WI38 (cell line): ENCODE data around the gene NOL4L.

Experiments
- H3K4me3 ChIP-seq: 2 replicates; pipeline ENCODE4 v1.5.1; 2011; ENCODE audit warnings: low read depth, mild to moderate bottlenecking, control low read depth, low read length
- CTCF ChIP-seq: IDR thresholded peaks from 2 replicates; pipeline ENCODE4 v1.5.1; 2012; ENCODE audit warnings: low read depth, mild to moderate bottlenecking, control low read depth, low read length

The NOL4L gene

GRCh38 chr20:32608664-32609015 is 23.5 kb upstream of the NOL4L start:
- TF ChIP-seq CTCF = no peak

GRCh38 chr20:32607727-32608663 is 22.9 kb upstream of the NOL4L start:
- H3K4me3 ChIP-seq = no peak overlapping the region
- no peak for TF ChIP-seq CTCF

More at GRCh38 chr20:32608664-32609015, 23.5 kb upstream of the NOL4L start:
- no peak overlapping the region for H3K4me3 ChIP-seq

GRCh38 chr20:32607324-32607723 is 22.2 kb upstream of the NOL4L start:
- no peak for TF ChIP-seq CTCF
- H3K4me3 ChIP-seq = no peak overlapping the region

GRCh38 chr20:32606790-32607189 is 21.7 kb upstream of the NOL4L start:
- no peak for TF ChIP-seq CTCF
- no peak overlapping the region for H3K4me3 ChIP-seq

GRCh38 chr20:32606107-32606506 is 21.0 kb upstream of the NOL4L start:
- no peak for TF ChIP-seq CTCF
- no peak overlapping the region for H3K4me3 ChIP-seq

- TF ChIP-seq CTCF = no peak
- H3K4me3 ChIP-seq = no peak overlapping the region
These were observed 20.1 kb upstream of the NOL4L start for GRCh38 chr20:32605167-32605656.

GRCh38 chr20:32603046-32603726 is 18.1 kb upstream of the NOL4L start:
- no peak for TF ChIP-seq CTCF
- H3K4me3 ChIP-seq = no peak overlapping the region
